ENCODE data around the gene SEZ6L.

The SEZ6L gene

DNA sequence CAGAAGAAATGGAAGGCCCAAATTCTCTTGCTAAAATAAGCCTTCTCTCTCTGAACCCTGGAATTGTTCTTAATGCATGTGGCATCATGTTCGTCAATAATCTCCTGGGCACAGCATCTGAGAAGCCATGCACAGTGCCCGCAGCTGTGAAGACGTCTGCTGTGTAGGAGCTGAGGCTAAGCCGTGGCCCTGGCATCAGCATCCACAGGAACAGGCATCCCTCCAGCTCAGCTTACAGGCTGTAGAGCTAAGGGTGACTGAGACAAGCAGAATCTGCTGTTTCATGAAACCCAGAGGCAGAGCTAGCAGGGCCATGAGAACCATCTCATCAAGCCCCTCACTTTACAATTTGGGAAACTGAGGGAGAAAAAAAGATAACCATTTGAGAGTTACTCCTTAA is 60.6 kb downstream of the SEZ6L start:
- Histone ChIP-seq H3K27ac (ENCODE audit: low read depth, low read length, poor library complexity, severe bottlenecking) (no peak overlapping the region), H3K4me2 (ENCODE audit: low read length) (no peak overlapping the region), H2AFZ (ENCODE audit: low read length) (no peak overlapping the region), H3F3A (ENCODE audit: insufficient read depth, low read length) (no peaks in the 10 kb centered on the region), H3K9me2 (ENCODE audit: low read depth, low read length) (no peaks in the 10 kb centered on the region), H3K9ac (ENCODE audit: low read length) (no peak overlapping the region), H3K9me3 (ENCODE audit: low read length) (no peaks in the 10 kb centered on the region), H4K20me1 (ENCODE audit: insufficient read depth, low read length) (no peaks in the 10 kb centered on the region), H3K4me3 (ENCODE audit: low read depth, low read length, poor library complexity, severe bottlenecking) (no peak overlapping the region), H3K4me1 (ENCODE audit: insufficient read depth, low read length, severe bottlenecking) (no peaks in the 10 kb centered on the region), H3K27me3 (ENCODE audit: insufficient read depth, low read length) (0 out of 2 replicates have a peak, but pooled peaks cover 4% of the 10 kb centered on the region), H3K79me2 (ENCODE audit: insufficient read depth, low read length) (no peaks in the 10 kb centered on the region), H3K36me3 (ENCODE audit: insufficient read depth, low read length) (no peaks in the 10 kb centered on the region)
- TF ChIP-seq EZH2 (IDR thresholded peaks at IDR 0.05; ENCODE audit: borderline replicate concordance, low read length) = no peak
- TF ChIP-seq, protein P1, sequence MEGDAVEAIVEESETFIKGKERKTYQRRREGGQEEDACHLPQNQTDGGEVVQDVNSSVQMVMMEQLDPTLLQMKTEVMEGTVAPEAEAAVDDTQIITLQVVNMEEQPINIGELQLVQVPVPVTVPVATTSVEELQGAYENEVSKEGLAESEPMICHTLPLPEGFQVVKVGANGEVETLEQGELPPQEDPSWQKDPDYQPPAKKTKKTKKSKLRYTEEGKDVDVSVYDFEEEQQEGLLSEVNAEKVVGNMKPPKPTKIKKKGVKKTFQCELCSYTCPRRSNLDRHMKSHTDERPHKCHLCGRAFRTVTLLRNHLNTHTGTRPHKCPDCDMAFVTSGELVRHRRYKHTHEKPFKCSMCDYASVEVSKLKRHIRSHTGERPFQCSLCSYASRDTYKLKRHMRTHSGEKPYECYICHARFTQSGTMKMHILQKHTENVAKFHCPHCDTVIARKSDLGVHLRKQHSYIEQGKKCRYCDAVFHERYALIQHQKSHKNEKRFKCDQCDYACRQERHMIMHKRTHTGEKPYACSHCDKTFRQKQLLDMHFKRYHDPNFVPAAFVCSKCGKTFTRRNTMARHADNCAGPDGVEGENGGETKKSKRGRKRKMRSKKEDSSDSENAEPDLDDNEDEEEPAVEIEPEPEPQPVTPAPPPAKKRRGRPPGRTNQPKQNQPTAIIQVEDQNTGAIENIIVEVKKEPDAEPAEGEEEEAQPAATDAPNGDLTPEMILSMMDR (IDR thresholded peaks at IDR 0.05; ENCODE audit: low read length) = no peak

DNA sequence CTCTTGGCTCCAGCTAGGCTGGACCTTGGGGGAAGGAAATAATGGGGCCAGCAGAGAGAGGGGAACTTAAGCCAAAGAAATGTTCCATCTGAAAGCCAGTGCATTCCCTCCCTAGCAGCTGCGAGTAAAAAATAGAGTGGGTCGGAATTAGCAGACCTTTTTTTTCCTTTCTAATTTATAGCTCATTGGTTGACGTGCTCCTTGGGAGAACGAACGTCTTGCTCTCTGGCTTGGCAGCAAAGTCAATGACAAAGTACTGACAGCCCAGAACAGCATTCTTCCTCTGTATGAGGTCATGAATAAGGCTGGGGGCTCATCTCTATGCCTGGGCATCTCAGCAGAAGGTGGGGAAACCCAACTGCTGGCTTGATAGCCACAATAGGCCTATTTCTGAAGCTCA is 65.0 kb downstream of the SEZ6L start:
- Histone ChIP-seq H4K20me1 (ENCODE audit: insufficient read depth, low read length) (no peaks in the 10 kb centered on the region), H3K9me3 (ENCODE audit: low read length) (no peaks in the 10 kb centered on the region), H3K36me3 (ENCODE audit: insufficient read depth, low read length) (no peaks in the 10 kb centered on the region), H3F3A (ENCODE audit: insufficient read depth, low read length) (no peaks in the 10 kb centered on the region), H3K27me3 (ENCODE audit: insufficient read depth, low read length) (0 out of 2 replicates have a peak, but pooled peaks cover 4% of the 10 kb centered on the region), H3K79me2 (ENCODE audit: insufficient read depth, low read length) (no peaks in the 10 kb centered on the region), H3K27ac (ENCODE audit: low read depth, low read length, poor library complexity, severe bottlenecking) (no peak overlapping the region), H3K9ac (ENCODE audit: low read length) (no peak overlapping the region), H2AFZ (ENCODE audit: low read length) (no peak overlapping the region), H3K4me1 (ENCODE audit: insufficient read depth, low read length, severe bottlenecking) (no peaks in the 10 kb centered on the region), H3K9me2 (ENCODE audit: low read depth, low read length) (no peaks in the 10 kb centered on the region), H3K4me3 (ENCODE audit: low read depth, low read length, poor library complexity, severe bottlenecking) (no peak overlapping the region), H3K4me2 (ENCODE audit: low read length) (no peak overlapping the region)
- TF ChIP-seq, protein P1 (IDR thresholded peaks at IDR 0.05; ENCODE audit: low read length) = no peak
- TF ChIP-seq EZH2 (IDR thresholded peaks at IDR 0.05; ENCODE audit: borderline replicate concordance, low read length) = no peak

DNA sequence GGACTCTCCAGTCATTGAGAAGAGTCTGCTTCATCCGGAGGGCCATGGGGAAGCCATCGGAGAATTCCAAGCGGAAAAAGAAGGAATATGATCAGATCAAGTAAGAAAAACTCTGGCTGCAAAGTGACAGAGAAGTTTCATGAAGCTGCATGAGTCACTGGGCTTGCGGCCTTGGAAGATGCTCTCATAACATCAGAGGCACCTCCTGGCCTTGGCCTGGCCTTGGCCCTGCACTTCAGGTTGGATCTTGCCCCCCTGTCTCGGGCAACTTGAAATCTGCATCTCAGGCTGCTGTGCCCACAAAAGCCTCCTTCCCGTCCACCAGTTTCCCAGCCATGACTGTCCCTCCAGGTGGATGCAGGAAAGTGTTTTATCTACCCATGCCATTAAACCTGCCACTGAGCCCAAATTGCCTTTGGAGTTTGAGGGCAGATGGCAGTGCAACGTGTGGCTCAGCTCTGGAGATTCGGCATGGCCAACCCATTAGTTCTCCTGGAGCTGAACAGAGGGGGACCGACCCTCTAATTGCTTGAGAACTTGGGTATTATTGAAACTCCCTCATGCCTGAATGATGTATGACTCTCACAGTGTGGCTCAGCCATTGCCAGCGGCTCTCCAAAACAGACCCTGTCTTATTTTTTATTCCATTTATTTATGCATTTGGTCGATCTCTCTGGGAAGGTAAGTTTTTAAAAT is 66.7 kb downstream of the SEZ6L start:
- no peaks in the 10 kb centered on the region for H3K9me2 ChIP-seq (ENCODE audit: low read depth, low read length)
- no peaks in the 10 kb centered on the region for H4K20me1 ChIP-seq (ENCODE audit: insufficient read depth, low read length)
- no peaks in the 10 kb centered on the region for H3F3A ChIP-seq (ENCODE audit: insufficient read depth, low read length)
- no peaks in the 10 kb centered on the region for H3K36me3 ChIP-seq (ENCODE audit: insufficient read depth, low read length)
- no peaks in the 10 kb centered on the region for H3K4me1 ChIP-seq (ENCODE audit: insufficient read depth, low read length, severe bottlenecking)
- no peaks in the 10 kb centered on the region for H3K9me3 ChIP-seq (ENCODE audit: low read length)
- H3K27ac ChIP-seq (ENCODE audit: low read depth, low read length, poor library complexity, severe bottlenecking) = no peak overlapping the region
- no peaks in the 10 kb centered on the region for H3K79me2 ChIP-seq (ENCODE audit: insufficient read depth, low read length)
- TF ChIP-seq, protein P1 (IDR thresholded peaks at IDR 0.05; ENCODE audit: low read length) = no peak
- TF ChIP-seq EZH2 (IDR thresholded peaks at IDR 0.05; ENCODE audit: borderline replicate concordance, low read length) = no peak
- no peak overlapping the region for H3K9ac ChIP-seq (ENCODE audit: low read length)
- no peak overlapping the region for H3K4me2 ChIP-seq (ENCODE audit: low read length)
- 0 out of 2 replicates have a peak, but pooled peaks cover 4% of the 10 kb centered on the region for H3K27me3 ChIP-seq (ENCODE audit: insufficient read depth, low read length)
- no peak overlapping the region for H2AFZ ChIP-seq (ENCODE audit: low read length)
- H3K4me3 ChIP-seq (ENCODE audit: low read depth, low read length, poor library complexity, severe bottlenecking) = no peak overlapping the region
